A673 (cell line): Measurements from ENCODE around the gene ZBTB20. TPM values are rescaled to one million over a fixed set of nuclear protein-coding genes. Genes with fewer than 3 reads are reported as not detected.

Experiments
- Bru-seq: library from RNA; stranded (reverse); fragments of 400-500 nt; gene quantifications from one replicate; lab custom pipeline; 2021; lab: Mats Ljungman, UMichigan
- BruChase-seq, 2 experiments: library from RNA; stranded (reverse); fragments of 400-500 nt; gene quantifications; one replicate each; lab custom pipeline; 2021; lab: Mats Ljungman, UMichigan
- BruUV-seq: library from RNA; stranded (reverse); fragments of 400-500 nt; replicated peaks from 2 replicates; lab custom pipeline; 2021; lab: Mats Ljungman, UMichigan
- CTCF ChIA-PET: fragments of 300-600 bp; sonication (Branson Sonifier 250); formaldehyde crosslinking; loops from one replicate; lab custom pipeline; 2022; ENCODE audit warnings: antibody characterized with exemption; lab: Charles Lee
- POLR2A ChIA-PET: fragments of 300-600 bp; sonication (Branson Sonifier 250); formaldehyde crosslinking; loops from one replicate; lab custom pipeline; 2022; ENCODE audit warnings: antibody characterized with exemption; ENCODE audit not compliant: low non-redundant PET; lab: Charles Lee
- DNase-seq: peaks from one replicate; pipeline ENCODE4 v3.0.0-alpha.2; 2015; ENCODE audit warnings: low spot score
- H3K27ac ChIP-seq: fragments of 200-600 bp; sonication (generic); 2 replicates; pipeline ENCODE4 v1.5.1; 2016; ENCODE audit warnings: mixed run types, low read depth, mild to moderate bottlenecking, mixed read lengths, antibody characterized with exemption, low read length; ENCODE audit not compliant: poor library complexity, severe bottlenecking
- H3K27me3 ChIP-seq: fragments of 200-600 bp; sonication (generic); replicated peaks from 2 replicates; pipeline ENCODE4 v1.6.1; 2017; ENCODE audit warnings: mixed run types, low read depth, mild to moderate bottlenecking, mixed read lengths, antibody characterized with exemption, low read length; ENCODE audit not compliant: insufficient read depth, poor library complexity
- H3K36me3 ChIP-seq: fragments of 200-600 bp; sonication (generic); 2 replicates; pipeline ENCODE4 v1.6.1; 2016; ENCODE audit warnings: mixed run types, mild to moderate bottlenecking, mixed read lengths, antibody characterized with exemption, low read length; ENCODE audit not compliant: insufficient read depth, poor library complexity, severe bottlenecking
- H3K4me1 ChIP-seq: fragments of 200-600 bp; sonication (generic); 2 replicates; pipeline ENCODE4 v1.6.1; 2017; ENCODE audit warnings: mixed run types, mild to moderate bottlenecking, mixed read lengths, antibody characterized with exemption, low read length; ENCODE audit not compliant: insufficient read depth, poor library complexity, severe bottlenecking
- H3K4me3 ChIP-seq: fragments of 200-600 bp; sonication (generic); 2 replicates; pipeline ENCODE4 v1.5.1; 2016; ENCODE audit warnings: low read depth, mixed run types, mild to moderate bottlenecking, mixed read lengths, low read length; ENCODE audit not compliant: poor library complexity, severe bottlenecking
- H3K9me3 ChIP-seq: fragments of 200-600 bp; sonication (generic); 2 replicates; pipeline ENCODE4 v1.6.1; 2016; ENCODE audit warnings: mixed run types, low read depth, mild to moderate bottlenecking, mixed read lengths, antibody characterized with exemption, low read length; ENCODE audit not compliant: poor library complexity, severe bottlenecking
- CTCF ChIP-seq: fragments of 300-800, 200-600 bp; sonication (generic); conservative IDR thresholded peaks from 2 replicates; pipeline ENCODE4 v1.5.1; 2017; ENCODE audit warnings: low read depth, mild to moderate bottlenecking, antibody characterized with exemption, low read length, moderate library complexity, mixed read lengths
- EZH2 ChIP-seq: fragments of 200-600 bp; sonication (generic); IDR thresholded peaks from 2 replicates; pipeline ENCODE4 v1.6.1; 2017; ENCODE audit warnings: borderline replicate concordance, low read depth, mild to moderate bottlenecking, mixed read lengths, antibody characterized with exemption, low read length; ENCODE audit not compliant: poor library complexity, severe bottlenecking
- intact Hi-C: fragments of 100-400 bp; cut with micrococcal nuclease; formaldehyde crosslinking; loops from one replicate; pipeline ENCODE4 v1.10.0; 2022; ENCODE audit not compliant: unreplicated experiment
- long read RNA-seq: library from polyadenylated mRNA; stranded (forward); transcript quantifications from one replicate; pipeline ENCODE4 v2.0.0, GENCODE V29; 2022
- total RNA-seq: library from RNA; stranded (reverse); gene quantifications from 2 replicates; pipeline ENCODE4 v1.2.3, GENCODE V29; 2021

ZBTB20 gene
- 13.5 and 14.9 TPM in 2 replicates for total RNA-seq
- Bru-seq, nascent RNA = percentile 59 among the genes with signal in this experiment
- percentile 55 among the genes with signal in this experiment for BruChase-seq, experiment 1, labeled RNA remaining after a 2-hour chase
- BruChase-seq, experiment 2, labeled RNA remaining after a 6-hour chase = percentile 43 among the genes with signal in this experiment
- long read RNA-seq, partial matches to known transcripts = 0 of 11 reads
- long read RNA-seq, other reads (novel, unspliced or antisense) = 11 of 11 reads

DNA sequence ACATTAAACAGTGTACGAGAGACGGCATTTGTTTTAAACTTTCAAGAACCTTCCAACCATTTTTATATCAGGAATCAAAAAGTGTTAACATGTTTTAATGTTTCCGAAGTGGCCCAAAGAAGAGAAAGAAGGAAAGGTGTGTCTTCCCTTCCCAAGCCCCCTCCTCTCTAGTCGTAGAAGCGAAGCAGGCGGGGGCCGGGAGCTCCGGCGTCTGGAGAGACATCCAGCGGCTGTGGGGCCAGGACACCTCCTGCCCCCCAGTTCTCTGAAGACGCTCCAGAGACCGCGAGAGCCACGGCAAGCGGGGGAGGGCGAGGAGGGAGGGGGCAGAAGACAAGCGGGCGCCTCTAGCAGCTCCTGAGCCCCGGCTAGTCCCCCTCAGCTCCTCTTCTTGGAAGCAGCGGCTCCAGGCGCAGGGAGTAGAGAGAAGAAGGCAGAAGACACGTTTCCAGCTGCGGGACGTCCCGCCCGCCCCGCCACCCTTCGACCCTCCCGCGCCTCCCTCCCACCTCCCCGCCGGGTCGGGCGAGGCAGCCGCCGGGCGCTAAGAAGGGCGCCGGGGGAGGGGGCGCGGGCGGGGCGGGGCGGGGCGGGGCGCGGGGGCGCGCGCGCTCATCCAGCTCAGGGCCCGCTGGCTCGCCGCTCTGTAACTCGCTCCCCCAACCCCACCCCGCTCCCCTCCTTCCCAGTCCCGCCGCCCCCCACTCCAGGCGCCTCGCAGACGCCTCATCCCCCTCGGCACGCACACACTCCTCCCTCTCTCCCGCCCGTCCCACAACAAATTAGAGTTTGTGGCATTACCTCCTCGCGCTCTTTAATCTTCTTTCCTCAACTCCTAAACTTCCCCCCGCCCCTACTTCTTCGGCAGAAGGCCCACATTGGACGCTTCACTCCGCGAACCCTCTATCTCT lies at the start of gene ZBTB20:
ZBTB20 (minus strand) TSS at position 871 of the 911 bp plus-strand sequence.
- Histone ChIP-seq H3K4me3 (peak within 1 kb of the TSS; percentile 85), H3K36me3 (no peaks in the 10 kb centered on the region), H3K4me1 (peaks cover 14% of the 10 kb centered on the region), H3K27ac (peak within 1 kb of the TSS; percentile 95), H3K27me3 (no peaks in the 10 kb centered on the region), H3K9me3 (no peaks in the 10 kb centered on the region)
- no TSS peak for BruUV-seq
- CTCF ChIA-PET = interaction anchor here (0.6 to 0.7 kb wide), 5 partner anchors 103 to 689 kb away, joined by 3 to 6 read pairs (median 4); no protein-coding TSS in a partner anchor
- POLR2A ChIA-PET = interaction anchor here (0.6 to 0.7 kb wide), 4 partner anchors 281 to 1827 kb away, joined by 3 to 21 read pairs (median 4); no protein-coding TSS in a partner anchor
- intact Hi-C loops = no loop called here
- peak; percentile 80 for DNase-seq
- TF ChIP-seq EZH2 (no peak), CTCF (no peak)

DNA sequence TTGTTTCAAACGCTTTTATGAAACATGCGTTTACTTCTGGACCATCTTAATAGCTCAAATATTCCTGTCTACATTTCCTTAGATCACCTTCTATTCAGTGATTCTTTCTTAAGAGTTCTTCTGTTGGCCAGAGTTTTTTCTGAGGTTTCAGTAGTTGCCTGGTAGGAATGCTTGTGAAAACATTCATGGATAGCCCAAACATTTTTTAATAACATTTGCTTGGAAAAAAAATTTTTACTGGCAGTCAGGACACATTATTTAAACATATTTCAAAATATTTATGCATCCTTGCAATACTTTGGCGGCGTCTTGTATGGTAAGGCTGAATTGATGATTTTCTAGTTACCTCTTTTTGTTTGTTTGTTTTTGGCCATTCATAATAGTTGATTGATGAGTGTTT lies 47.4 kb upstream of the ZBTB20 start:
- TF ChIP-seq EZH2 (no peak), CTCF (no peak)
- Histone ChIP-seq H3K27me3 (no peaks in the 10 kb centered on the region), H3K27ac (no peak overlapping the region), H3K9me3 (peaks cover 8% of the 10 kb centered on the region), H3K4me1 (no peaks in the 10 kb centered on the region), H3K36me3 (no peaks in the 10 kb centered on the region), H3K4me3 (no peak overlapping the region)
- ChIA-PET POLR2A (no interaction called here), CTCF (no interaction called here)
- no peak for DNase-seq
- intact Hi-C loops = no loop called here
- BruUV-seq = no TSS peak

DNA sequence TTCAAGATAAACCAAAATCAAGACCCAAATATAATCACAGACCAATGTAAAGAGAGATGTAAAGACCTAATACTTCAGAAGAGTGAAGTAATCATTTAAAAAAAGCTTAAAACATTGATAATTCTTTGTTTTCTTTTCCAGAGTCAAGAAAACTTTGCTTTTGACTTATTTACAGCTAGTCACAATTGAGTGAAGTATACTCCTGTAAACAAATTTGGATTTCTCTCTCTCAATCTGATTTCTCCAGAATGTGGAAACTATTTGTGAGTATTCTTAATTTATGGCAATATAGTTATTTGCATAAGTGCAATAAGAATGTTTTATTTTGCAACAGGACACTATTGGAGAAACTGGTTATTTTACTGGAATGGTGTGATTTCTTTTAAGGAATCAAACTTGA lies 43.7 kb upstream of the ZBTB20 start:
- no peaks in the 10 kb centered on the region for H3K27me3 ChIP-seq
- DNase-seq = no peak
- H3K27ac ChIP-seq = no peak overlapping the region
- H3K4me1 ChIP-seq = no peaks in the 10 kb centered on the region
- no peak for TF ChIP-seq CTCF
- no peak for TF ChIP-seq EZH2
- ChIA-PET CTCF (no interaction called here), POLR2A (no interaction called here)
- H3K4me3 ChIP-seq = no peak overlapping the region
- H3K36me3 ChIP-seq = no peaks in the 10 kb centered on the region
- peaks cover 8% of the 10 kb centered on the region for H3K9me3 ChIP-seq
- no TSS peak for BruUV-seq
- intact Hi-C loops = no loop called here
